Muscle of leg (tissue), 16 donors: Measurements from ENCODE around the gene POP5. TPM values are rescaled to one million over a fixed set of nuclear protein-coding genes. Genes with fewer than 3 reads are reported as not detected.
"Not testable (repeated sequence)": the region's sequence is repeated elsewhere in the genome, so short reads cannot be mapped to it uniquely, and the experiment has no call there.

ENCODE experiments used
- DNase-seq: peaks from one replicate; pipeline ENCODE4 v3.0.0; 2013
- H3K27ac ChIP-seq: one replicate; pipeline ENCODE4 v1.5.1; 2013; ENCODE audit warnings: mild to moderate bottlenecking, low read length, control low read depth
- H3K27me3 ChIP-seq: one replicate; pipeline ENCODE4 v1.6.1; 2013; ENCODE audit warnings: low read length; ENCODE audit not compliant: control insufficient read depth, insufficient read depth
- H3K36me3 ChIP-seq: one replicate; pipeline ENCODE4 v1.6.1; 2013; ENCODE audit warnings: low read length; ENCODE audit not compliant: control insufficient read depth, insufficient read depth
- H3K4me1 ChIP-seq: one replicate; pipeline ENCODE4 v1.6.1; 2013; ENCODE audit warnings: low read length; ENCODE audit not compliant: control insufficient read depth, insufficient read depth
- H3K4me3 ChIP-seq: one replicate; pipeline ENCODE4 v1.5.1; 2013; ENCODE audit warnings: low read length, control low read depth
- H3K9me3 ChIP-seq: replicated peaks from 2 replicates; pipeline ENCODE4 v1.6.1; 2013; ENCODE audit warnings: low read depth, low read length; ENCODE audit not compliant: control insufficient read depth
- WGBS: methylation state at CpG from one replicate; pipeline ENCODE4 v1.1.5; 2013; ENCODE audit warnings: missing lambda C conversion rate; ENCODE audit not compliant: insufficient coverage; 5-methylcytosine and 5-hydroxymethylcytosine counted together
- long read RNA-seq, 11 donors: transcript quantifications; one replicate each; lab custom pipeline, GENCODE V29; 2026
- polyA plus RNA-seq, 8 donors: library from polyadenylated mRNA; unstranded; fragments of 120-200 nt; gene quantifications; one replicate each; pipeline versions ENCODE4 v1.2.1 to v1.2.3, GENCODE V29; 2013; ENCODE audit warnings: inconsistent platforms in 1 of 8, low replicate concordance in 1 of 8; ENCODE audit not compliant: insufficient read length in 8 of 8, insufficient read depth in 1 of 8
- total RNA-seq: library from RNA; stranded (reverse); fragments of 120-200 nt; gene quantifications from one replicate; pipeline ENCODE4 v1.2.4, GENCODE V29; 2013

Gene POP5
- 30.3 TPM for total RNA-seq
- 10 to 100 TPM; 22.2 to 31.4 (median 24.8) TPM for polyA plus RNA-seq
- long read RNA-seq, donor 1, transcript POP5-202 (5 exons, 801 nt) = major isoform, 7 of 12 reads
- long read RNA-seq, donor 1, partial matches to known transcripts = 0 of 12 reads
- long read RNA-seq, donor 1, other reads (novel, unspliced or antisense) = 0 of 12 reads
- long read RNA-seq, donor 2, partial matches to known transcripts = 0 of 1 reads
- long read RNA-seq, donor 2, other reads (novel, unspliced or antisense) = 0 of 1 reads
- long read RNA-seq, donor 3, partial matches to known transcripts = 0 of 7 reads
- long read RNA-seq, donor 3, other reads (novel, unspliced or antisense) = 0 of 7 reads
- long read RNA-seq, donor 4, transcript POP5-202 (5 exons, 801 nt) = major isoform, 6 of 13 reads
- long read RNA-seq, donor 4, partial matches to known transcripts = 0 of 13 reads
- long read RNA-seq, donor 4, other reads (novel, unspliced or antisense) = 0 of 13 reads
- long read RNA-seq, donor 5, transcript POP5-202 (5 exons, 801 nt) = major isoform, 23 of 30 reads
- long read RNA-seq, donor 5, partial matches to known transcripts = 0 of 30 reads
- long read RNA-seq, donor 5, other reads (novel, unspliced or antisense) = 0 of 30 reads
- long read RNA-seq, donor 6, transcript POP5-202 (5 exons, 801 nt) = major isoform, 9 of 20 reads
- long read RNA-seq, donor 6, transcript POP5-207 (1 exons, 578 nt) = minor isoform, 6 of 20 reads
- long read RNA-seq, donor 6, partial matches to known transcripts = 0 of 20 reads
- long read RNA-seq, donor 6, other reads (novel, unspliced or antisense) = 0 of 20 reads
- long read RNA-seq, donor 7, transcript POP5-202 (5 exons, 801 nt) = major isoform, 8 of 12 reads
- long read RNA-seq, donor 7, partial matches to known transcripts = 0 of 12 reads
- long read RNA-seq, donor 7, other reads (novel, unspliced or antisense) = 0 of 12 reads
- long read RNA-seq, donor 8, partial matches to known transcripts = 0 of 6 reads
- long read RNA-seq, donor 8, other reads (novel, unspliced or antisense) = 0 of 6 reads
- long read RNA-seq, donor 9, transcript POP5-202 (5 exons, 801 nt) = major isoform, 6 of 9 reads
- long read RNA-seq, donor 9, partial matches to known transcripts = 0 of 9 reads
- long read RNA-seq, donor 9, other reads (novel, unspliced or antisense) = 0 of 9 reads
- long read RNA-seq, donor 10, transcript POP5-202 (5 exons, 801 nt) = major isoform, 10 of 16 reads
- long read RNA-seq, donor 10, partial matches to known transcripts = 0 of 16 reads
- long read RNA-seq, donor 10, other reads (novel, unspliced or antisense) = 0 of 16 reads
- long read RNA-seq, donor 11, transcript POP5-202 (5 exons, 801 nt) = major isoform, 6 of 11 reads
- long read RNA-seq, donor 11, partial matches to known transcripts = 0 of 11 reads
- long read RNA-seq, donor 11, other reads (novel, unspliced or antisense) = 0 of 11 reads

DNA sequence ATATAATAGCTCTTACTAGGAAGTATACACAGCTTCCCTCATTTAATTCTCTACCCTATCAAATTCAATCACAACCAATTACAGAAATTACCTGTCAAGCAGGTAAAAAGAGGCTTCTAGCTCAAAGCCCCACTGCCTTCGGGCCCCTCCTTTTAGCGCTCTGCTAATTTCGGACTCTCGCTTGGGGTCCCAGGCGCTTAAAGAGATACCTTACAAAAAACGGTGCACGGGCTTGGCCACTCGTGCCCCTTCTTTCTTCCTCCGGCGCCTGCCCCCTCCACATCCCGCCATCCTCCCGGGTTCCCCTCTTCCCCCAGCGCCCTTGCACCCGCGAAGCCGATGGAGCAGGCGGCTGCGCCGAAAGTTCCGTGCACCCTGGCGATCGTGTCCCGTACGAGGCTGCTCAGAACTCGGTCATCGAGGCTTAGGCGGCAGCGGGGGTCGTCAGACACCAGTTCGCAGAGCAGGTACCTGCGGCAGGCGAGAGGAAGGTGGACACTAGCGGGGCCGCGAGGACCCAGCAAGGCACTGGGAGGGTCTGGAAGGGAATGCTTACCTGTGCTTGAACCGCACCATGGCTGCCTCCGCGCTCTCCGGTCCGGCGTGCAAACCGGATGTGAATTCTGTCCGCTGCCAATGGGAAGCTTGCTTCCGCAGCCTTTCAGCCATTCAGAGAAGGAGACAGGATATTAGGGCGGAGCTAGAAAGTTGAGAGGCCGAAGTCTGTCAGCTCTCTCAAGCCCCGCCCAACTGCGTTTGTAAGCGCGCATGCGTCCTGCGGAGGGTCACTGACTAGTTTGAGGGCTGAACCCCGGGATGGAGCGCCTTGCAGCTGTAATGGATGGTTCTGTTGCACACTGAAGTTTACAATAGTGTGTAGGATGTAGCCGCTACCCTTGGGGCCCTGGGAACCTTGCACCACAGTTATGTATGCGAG lies at the start of gene POP5:
Gene POP5 (minus strand): TSS at position 616 of the 937 bp plus-strand sequence. CDS start 40 bp downstream, at position 576.
- H3K27me3 ChIP-seq = peaks cover 30% of the 10 kb centered on the region
- no peak within 1 kb of the TSS for H3K27ac ChIP-seq
- peak; percentile 99 for DNase-seq
- no peaks in the 10 kb centered on the region for H3K9me3 ChIP-seq
- peaks cover 15% of the 10 kb centered on the region for H3K4me1 ChIP-seq
- WGBS = under 1% methylated on average over 53 of the region's 56 CpGs
- H3K4me3 ChIP-seq = peak within 1 kb of the TSS; percentile 94
- peaks cover 37% of the 10 kb centered on the region for H3K36me3 ChIP-seq

GRCh38 chr12:120630104-120630892 lies 49.1 kb upstream of the POP5 start:
- Histone ChIP-seq H3K27ac (no peak overlapping the region), H3K36me3 (no peaks in the 10 kb centered on the region), H3K4me3 (no peak overlapping the region), H3K9me3 (no peaks in the 10 kb centered on the region), H3K27me3 (peaks cover 11% of the 10 kb centered on the region), H3K4me1 (no peaks in the 10 kb centered on the region)
- WGBS = 84% methylated on average over 11 of the region's 15 CpGs
- no peak for DNase-seq

GRCh38 chr12:120628919-120629318 lies 47.7 kb upstream of the POP5 start:
- Histone ChIP-seq H3K9me3 (no peaks in the 10 kb centered on the region), H3K27ac (no peak overlapping the region), H3K4me3 (no peak overlapping the region), H3K27me3 (peaks cover 11% of the 10 kb centered on the region), H3K4me1 (no peaks in the 10 kb centered on the region), H3K36me3 (no peaks in the 10 kb centered on the region)
- no peak for DNase-seq
- 13% methylated on average over 2 of the region's 4 CpGs for WGBS

DNA sequence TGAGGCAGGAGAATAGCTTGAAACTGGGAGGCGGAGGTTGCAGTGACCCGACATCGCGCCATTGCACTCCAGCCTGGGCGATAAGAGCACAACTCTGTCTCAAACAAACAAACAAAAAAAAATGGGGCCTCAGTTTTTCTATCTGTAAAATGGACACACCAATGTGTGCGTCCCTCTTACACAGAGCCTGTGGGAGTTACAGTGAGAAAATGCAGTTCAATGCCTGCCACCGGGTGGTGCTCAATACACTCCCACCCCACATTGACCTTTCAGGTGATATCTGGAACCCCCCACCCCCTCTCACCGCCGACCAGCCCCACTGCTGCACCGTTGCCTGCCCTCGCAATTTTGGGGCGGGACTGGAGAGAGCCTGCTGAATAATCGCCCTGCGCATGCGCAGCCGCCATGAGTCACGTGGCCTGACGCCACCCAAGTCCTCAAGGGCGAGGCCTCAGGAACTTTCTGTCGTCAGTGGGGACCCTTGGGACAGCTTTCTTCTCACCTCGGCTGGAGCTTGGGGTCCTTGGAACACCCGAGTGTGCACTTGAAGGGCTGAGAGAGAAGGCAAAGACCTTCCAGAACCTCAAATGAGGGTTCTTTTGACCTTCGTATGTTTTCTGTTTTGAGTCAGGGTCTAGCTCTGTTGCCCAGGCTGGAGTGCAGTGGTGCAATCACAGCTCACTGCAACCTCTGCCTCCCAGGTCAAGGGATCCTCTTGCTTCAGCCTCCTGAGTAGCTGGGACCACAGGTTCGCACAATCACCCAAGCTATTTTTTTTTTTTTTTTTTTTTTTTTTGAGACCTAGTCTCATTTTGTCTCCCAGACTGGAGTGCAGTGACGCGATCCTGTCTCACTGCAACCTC lies 44.6 kb upstream of the POP5 start:
- DNase-seq = no peak
- no peaks in the 10 kb centered on the region for H3K4me1 ChIP-seq
- no peaks in the 10 kb centered on the region for H3K9me3 ChIP-seq
- H3K27me3 ChIP-seq = peaks cover 4% of the 10 kb centered on the region
- no peak overlapping the region for H3K4me3 ChIP-seq
- no peak overlapping the region for H3K27ac ChIP-seq
- H3K36me3 ChIP-seq = no peaks in the 10 kb centered on the region
- WGBS = 70% methylated on average over 17 of the region's 26 CpGs

DNA sequence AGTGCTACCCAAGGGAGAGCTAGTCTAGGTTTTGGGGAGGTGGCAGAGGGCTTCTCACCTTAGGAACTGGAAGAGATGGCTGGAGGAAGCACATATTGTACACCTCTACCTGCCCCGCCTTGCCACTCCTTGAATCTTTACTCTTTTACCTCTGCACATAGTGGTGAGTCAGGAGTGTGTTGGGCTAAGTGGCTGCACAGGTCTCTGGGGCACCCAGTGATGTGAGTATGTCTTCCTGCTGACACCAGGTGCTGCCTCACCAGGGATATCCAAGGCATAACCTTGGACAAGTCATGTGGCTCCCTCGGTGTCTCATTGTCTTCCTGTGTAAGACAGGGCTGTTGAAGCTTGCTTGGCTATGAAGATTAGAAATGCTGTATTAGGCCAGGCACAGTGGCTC lies 39.4 kb upstream of the POP5 start:
- Histone ChIP-seq H3K27me3 (peaks cover 4% of the 10 kb centered on the region), H3K9me3 (no peaks in the 10 kb centered on the region), H3K4me1 (no peaks in the 10 kb centered on the region), H3K36me3 (no peaks in the 10 kb centered on the region), H3K27ac (no peak overlapping the region), H3K4me3 (no peak overlapping the region)
- 75% methylated on average over 1 of the region's 2 CpGs for WGBS
- DNase-seq = no peak

GRCh38 chr12:120618954-120619615 lies 37.9 kb upstream of the POP5 start:
- Histone ChIP-seq H3K27ac (no peak overlapping the region), H3K9me3 (no peaks in the 10 kb centered on the region), H3K4me3 (no peak overlapping the region), H3K27me3 (peaks cover 4% of the 10 kb centered on the region), H3K4me1 (no peaks in the 10 kb centered on the region), H3K36me3 (no peaks in the 10 kb centered on the region)
- DNase-seq = no peak
- WGBS = 33% methylated on average over 2 of the region's 8 CpGs

GRCh38 chr12:120617767-120618166 lies 36.6 kb upstream of the POP5 start:
- WGBS = 88% methylated on average over 4 of the region's 4 CpGs
- not testable (repeated sequence) for DNase-seq, H3K36me3 ChIP-seq

More at GRCh38 chr12:120617767-120618166, 36.6 kb upstream of the POP5 start:
- not testable (repeated sequence) for H3K27me3 ChIP-seq, H3K27ac ChIP-seq, H3K9me3 ChIP-seq, H3K4me1 ChIP-seq, H3K4me3 ChIP-seq
